ENCODE measurements around the gene EFNA2.

The EFNA2 gene

DNA sequence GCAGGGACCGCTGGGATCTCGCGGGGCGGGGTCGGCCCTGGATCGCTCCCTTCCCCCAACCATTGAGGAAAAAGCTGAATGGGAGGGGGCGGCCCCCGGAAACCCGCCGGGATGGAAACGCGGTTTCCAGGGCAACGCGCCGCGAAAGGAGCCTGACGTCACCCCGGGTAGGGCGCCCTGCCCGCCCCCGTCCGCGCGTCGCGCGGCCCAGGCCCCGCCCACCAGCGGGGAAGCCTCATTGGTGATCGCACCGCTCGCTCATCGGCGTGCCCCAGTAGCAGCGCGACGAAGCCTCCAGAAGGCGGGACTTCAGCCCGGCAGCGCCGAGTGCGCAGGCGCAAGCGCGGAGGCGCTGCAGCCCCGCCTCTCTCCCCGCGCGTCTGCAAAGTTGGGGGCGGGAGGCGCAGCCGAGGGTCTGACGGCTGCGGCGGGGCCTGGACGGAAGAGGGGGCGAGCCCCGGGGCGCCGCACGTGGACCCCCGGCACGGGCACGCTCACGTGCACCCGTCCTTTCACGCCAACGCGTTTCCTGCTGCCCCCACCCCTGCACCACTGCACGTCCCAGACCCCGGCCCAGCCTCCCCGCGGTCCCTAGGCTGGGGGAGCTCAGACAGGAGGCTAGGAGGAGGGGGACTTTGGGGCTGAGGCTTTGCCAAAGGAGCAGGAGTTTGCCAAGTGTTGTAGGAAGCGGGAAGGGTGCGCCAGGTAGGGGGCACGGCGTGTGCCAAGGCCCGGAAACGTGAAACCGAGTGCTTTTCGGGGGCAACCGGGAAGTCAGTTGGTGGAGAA lies 24.7 kb upstream of the EFNA2 start:
- peak; percentile 81 for DNase-seq

- DNase-seq: no peak
Observed at GRCh38 chr19:1261538-1261797, 24.2 kb upstream of the EFNA2 start.

GRCh38 chr19:1261798-1262622 lies 23.7 kb upstream of the EFNA2 start:
- no peak for DNase-seq

DNA sequence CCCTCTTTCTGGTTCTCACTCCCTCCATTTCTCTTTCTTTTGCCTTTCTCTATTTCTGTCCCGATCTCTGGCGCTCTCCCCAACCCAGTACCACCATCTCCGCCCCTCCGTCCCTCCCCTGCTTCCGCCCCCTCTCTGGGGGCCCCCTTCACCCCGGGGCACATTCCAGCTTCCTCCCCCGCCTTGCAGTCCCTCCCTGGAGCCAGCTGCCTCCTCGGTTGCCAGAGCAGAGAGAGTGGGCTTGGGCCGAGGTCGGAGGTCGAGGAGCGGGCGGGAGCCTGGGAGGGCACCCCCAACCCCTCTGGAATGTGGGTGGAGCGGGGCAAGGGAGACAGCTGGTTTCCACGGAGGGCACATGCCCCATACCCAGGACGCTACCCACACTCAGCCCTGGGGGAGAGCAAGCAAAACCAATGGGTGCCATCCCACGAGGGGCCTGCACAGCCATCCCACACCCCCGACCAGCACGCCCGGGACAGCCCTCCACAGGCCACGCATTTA lies 23.0 kb upstream of the EFNA2 start:
- no peak for DNase-seq

DNA sequence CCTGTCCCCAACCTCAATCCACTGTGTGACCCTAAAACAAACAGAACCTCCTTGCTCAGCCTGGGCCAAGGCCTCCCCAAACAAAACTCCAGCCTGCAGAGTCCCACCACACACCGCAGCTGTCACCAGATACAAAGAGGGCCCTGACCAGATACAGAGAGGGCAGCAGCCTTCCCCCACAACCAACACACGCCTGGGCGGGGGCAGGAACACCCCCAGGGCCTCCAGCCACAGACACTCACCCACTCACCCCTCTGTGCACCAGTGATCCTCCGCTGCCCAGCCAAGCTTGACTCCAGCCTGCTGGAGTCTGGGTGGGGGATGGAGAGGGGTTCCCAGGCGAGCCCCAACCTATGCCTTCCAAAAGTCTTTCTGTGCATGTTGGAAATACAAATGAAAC lies 22.5 kb upstream of the EFNA2 start:
- DNase-seq: no peak

DNA sequence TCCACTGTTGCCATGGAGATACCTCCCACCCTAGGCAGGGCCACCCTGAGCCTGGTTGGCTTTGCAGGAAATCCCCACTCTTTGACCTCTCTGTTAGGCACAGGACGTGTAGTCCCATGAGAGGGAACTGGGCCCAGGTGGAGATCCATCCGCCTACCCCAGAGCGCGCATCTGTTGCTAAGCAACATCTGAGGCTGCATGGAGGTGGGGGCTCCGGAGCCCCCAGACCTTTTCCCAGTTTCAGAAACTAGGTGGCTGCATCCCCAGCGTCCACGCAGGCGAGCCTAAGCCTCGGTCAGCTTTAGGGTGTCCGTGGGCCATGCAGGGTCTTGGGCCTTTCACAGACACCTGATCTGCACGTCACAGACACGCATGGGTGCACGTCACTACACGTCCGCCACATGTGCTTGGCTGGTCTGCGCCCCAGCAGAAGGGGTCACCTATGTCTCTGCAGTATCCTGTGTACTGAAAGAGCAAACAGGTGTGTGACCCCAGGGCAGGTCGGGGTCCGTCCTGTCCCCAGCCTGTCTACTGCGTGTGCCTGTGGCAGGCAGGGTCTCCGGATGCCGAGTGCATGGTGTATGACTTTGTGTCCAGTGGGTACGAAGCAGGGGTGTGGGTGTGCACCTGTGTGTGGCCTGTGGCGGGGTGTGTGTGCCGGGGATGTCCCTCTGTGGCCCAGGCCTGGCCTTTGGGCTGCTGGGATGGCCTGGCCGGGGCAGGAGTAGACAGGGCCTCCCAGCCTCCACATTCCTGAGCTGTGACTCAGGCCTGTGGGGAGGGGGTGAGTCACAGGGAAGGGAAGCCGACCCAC lies 20.7 kb upstream of the EFNA2 start:
- no peak for DNase-seq

GRCh38 chr19:1265615-1266128 lies 20.0 kb upstream of the EFNA2 start:
- DNase-seq: no peak

GRCh38 chr19:1266129-1266915 lies 19.4 kb upstream of the EFNA2 start:
- DNase-seq: peak; percentile 43

DNA sequence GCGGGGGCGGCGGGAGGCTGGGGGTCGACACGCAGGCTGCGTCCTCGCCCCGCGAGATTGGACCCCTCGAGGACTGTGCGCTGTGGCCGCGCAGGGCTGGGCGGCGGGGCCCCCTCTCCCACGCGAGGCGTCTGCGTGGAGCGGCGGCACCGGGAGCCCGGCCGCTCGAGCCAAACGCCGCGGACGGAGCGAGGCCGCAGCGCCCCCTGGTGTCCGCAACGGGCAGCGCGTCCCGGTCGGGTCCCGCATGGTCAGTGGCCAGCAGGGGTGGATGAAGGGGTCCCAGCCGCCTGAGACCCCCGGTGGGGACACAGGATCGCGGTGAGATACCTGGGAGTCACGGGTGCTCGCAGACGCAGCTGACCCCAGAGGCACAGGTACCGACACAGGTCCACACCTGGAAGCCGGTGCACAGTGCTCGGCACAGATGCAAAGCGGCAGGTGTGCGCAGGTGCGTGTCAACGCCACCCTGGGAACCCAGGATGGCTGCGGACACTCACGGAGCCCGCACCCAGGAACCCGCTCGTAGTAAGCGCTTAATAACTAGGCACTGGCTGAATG lies 18.7 kb upstream of the EFNA2 start:
- no peak for DNase-seq

DNA sequence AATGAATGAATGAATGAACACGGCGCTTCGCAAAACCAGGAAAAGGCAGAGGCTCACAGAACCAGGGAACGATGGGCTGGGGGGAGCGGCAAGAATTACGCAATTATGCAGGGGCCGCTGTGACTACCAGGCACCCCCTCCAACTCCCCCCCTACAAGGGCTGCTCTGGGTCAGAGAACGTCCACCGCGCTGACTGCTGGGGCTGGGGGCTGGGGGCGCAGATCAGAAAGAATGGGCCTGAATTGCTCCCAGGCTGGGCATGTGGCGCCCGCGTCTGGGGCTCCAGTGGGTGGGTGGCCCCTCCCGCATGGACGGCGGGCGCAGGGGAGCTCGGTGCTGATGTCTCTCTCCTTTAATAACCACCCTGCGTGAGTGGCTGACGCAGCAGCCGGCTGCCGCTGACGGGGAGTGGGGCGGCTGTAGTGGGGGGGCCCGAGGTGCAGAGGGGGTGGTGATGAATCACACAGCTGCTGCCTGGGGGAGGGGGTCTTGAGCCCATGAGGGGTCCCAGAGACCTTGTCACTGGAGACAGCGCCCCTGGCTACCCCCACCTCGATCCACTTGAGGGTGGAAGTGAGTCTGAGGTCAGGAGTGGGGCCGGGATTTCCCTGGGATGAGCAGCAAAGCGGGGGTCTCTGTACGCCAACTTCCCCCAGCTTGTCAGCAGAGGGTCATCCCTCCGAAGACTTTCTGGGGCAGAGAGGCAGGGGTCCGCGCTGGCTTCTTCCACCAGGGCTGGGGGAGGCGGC lies 18.0 kb upstream of the EFNA2 start:
- no peak for DNase-seq

GRCh38 chr19:1268226-1269064 lies 17.2 kb upstream of the EFNA2 start:
- no peak for DNase-seq

GRCh38 chr19:1269065-1269477 lies 16.6 kb upstream of the EFNA2 start, which contains the start of gene CIRBP:
TSS of gene CIRBP (plus strand) at chr19:1269332. CDS start at chr19:1270934, 1,602 bp downstream.
- peak; percentile 91 for DNase-seq

DNA sequence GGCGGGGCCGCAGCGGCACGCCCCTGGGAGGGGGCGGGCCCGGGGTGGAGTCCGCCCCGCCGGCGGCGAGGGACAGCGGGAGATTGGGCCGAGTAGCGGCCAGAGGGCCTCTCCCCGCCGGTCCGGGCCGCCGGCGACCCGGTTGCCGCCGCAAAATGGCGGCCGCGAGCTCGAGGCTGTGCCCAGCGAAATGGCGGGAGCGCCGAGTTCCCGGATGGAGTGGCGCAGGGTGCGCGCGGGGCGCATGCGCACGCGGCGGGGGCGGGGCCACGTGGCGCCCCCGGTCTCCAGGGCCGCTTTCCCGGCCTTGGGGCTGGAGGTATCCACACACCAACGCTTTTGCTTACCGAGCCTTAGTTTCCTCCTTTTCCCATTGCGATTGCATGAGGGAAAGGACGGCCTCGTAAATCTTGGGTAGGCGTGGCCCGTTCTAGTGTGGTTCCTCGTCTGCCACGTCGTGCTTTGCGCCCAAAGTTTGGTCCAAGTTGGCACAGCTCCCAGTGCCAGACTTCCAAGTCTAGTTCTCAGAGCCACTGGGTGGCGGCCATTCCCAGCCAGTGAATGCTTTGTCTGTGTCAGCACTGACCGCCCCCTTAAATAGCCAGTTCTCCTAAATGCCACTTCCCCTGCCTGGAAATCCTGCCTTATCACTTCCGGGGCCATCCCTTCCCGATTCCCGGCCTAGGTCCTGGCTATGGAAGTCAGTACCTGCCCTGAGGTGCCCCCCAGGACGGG lies 16.0 kb upstream of the EFNA2 start:
- DNase-seq: peak; percentile 65

DNA sequence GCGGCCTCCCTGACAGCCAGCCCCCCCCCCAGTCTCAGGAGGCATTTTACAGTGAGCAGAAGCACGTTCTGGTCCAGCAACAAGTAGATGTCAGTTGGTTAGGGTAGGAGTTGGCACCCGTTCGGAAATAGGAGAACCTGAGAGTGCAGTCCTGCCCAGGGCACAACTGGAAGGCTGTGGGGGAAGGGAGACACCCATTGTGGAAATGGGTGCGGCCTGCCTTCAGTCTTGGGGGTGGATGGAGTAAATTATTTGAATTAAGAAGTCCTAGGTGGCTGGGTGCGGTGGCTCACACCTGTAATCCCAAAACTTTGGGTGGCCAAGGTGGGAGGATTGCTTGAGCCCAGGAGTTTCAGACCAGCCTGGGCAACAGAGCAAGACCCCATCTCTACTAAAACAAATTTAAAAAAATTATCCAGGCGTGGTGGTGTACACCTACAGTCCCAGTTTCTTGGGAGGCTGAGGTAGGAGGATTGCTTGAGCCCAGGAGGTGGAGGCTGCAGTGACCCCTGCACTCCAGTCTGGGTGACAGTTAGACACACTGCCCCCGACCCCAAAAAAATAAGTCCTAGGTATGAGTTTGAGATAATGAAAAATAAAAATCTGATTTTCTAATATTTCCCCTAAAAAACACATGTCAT lies 15.3 kb upstream of the EFNA2 start:
- DNase-seq: no peak

DNA sequence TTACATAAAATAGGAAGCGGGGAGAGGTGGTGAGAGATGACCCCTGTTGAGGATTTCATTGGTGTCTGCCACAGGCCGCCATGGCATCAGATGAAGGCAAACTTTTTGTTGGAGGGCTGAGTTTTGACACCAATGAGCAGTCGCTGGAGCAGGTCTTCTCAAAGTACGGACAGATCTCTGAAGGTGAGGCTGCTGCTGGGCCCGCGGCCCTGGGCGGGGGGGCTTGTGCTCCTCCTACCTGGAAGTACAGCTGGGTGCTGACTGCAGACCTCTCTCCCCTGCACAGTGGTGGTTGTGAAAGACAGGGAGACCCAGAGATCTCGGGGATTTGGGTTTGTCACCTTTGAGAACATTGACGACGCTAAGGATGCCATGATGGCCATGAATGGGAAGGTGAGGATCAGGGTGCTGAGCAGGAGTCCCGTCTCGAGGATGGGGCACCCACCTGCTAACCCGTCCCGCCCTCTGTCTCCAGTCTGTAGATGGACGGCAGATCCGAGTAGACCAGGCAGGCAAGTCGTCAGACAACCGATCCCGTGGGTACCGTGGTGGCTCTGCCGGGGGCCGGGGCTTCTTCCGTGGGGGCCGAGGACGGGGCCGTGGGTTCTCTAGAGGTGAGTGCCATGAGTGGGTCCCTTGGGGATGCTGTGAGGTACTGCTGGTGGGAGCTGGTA lies 14.7 kb upstream of the EFNA2 start:
- no peak for DNase-seq

DNA sequence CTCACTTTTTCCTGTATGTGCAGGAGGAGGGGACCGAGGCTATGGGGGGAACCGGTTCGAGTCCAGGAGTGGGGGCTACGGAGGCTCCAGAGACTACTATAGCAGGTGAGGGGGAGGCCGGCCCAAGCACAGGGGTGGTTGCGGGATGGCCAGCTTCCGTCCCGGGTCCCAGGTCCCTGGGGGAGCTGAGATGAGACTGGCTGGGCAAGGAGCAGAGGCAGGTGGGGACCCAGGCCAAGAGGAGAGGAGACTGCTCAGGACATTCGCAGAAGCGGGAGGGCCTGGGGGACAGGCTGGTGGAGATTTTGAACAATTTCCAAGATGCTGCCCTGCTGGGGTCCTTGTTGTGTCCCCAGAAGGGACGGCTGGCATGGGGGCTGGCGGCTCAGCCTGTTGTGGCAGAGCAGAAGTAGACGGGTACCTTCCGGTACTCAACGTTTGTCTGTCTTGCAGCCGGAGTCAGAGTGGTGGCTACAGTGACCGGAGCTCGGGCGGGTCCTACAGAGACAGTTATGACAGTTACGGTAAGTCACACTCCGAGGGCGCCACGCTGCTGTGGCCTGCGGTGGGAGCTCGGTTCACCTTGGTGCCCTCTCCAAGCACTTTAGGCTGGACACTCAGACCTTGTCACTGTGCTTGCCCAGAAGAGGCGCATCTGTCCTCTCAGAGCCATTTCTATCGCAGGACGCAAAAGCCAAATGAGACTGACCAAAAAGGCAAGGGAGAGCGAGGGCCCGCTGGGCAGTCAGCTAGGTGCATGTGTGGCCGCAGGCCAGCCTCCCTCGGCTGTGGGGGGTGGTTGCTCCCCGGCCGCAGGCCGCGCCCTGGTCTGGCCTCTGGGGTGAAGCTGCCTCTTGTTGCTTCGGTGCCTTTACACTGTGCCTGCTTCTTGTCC lies 13.9 kb upstream of the EFNA2 start:
- DNase-seq: no peak

Measured in NCI-H1048 (cell line).